SK-N-SH (cell line): ENCODE data around the gene GNG13. TPM values are rescaled to one million over a fixed set of nuclear protein-coding genes. Genes with fewer than 3 reads are reported as not detected.

Experiments
- CTCF ChIA-PET: fragments of 300-600, 350-600 bp; formaldehyde crosslinking; extraction: SDS; loops from one replicate; lab custom pipeline; 2021; lab: Yijun Ruan, JAX
- POLR2A ChIA-PET: fragments of 350-600 bp; sonication (Branson Sonifier 250); formaldehyde crosslinking; extraction: SDS; loops from one replicate; lab custom pipeline; 2020; ENCODE audit warnings: antibody characterized with exemption, inconsistent platforms; lab: Yijun Ruan, JAX
- DNase-seq: peaks from one replicate; pipeline ENCODE4 v3.0.0; 2012
- H2AFZ ChIP-seq: fragments of 200-600 bp; sonication (generic); 2 replicates; pipeline ENCODE4 v1.8.1; 2016; ENCODE audit warnings: antibody characterized with exemption, mild to moderate bottlenecking, low read depth
- H3F3A ChIP-seq: fragments of 200-600 bp; sonication (generic); replicated peaks from 2 replicates; pipeline ENCODE3; 2016; ENCODE audit warnings: antibody characterized with exemption, mild to moderate bottlenecking; ENCODE audit not compliant: insufficient read depth
- H3K27ac ChIP-seq, 2 experiments: fragments of 200-500 bp in 1 of 2; fragments of 200-600 bp in 1 of 2; sonication (Bioruptor generic) in 1 of 2; sonication (generic), shearing (Covaris generic) in 1 of 2; 2 replicates each; pipeline versions ENCODE4 v1.5.1 to v1.6.1; 2014 to 2016; ENCODE audit warnings: low read depth in 2 of 2, inconsistent platforms in 1 of 2, low read length in 1 of 2, mild to moderate bottlenecking in 1 of 2, mixed read lengths in 1 of 2
- H3K27me3 ChIP-seq: fragments of 200-600 bp; sonication (generic), shearing (Covaris generic); 2 replicates; pipeline ENCODE4 v1.6.1; 2016; ENCODE audit warnings: mixed run types; ENCODE audit not compliant: insufficient read depth
- H3K36me3 ChIP-seq, 2 experiments: fragments of 200-500 bp in 1 of 2; fragments of 200-600 bp in 1 of 2; sonication (Bioruptor generic) in 1 of 2; sonication (generic) in 1 of 2; replicated peaks in 1 of 2; 2 replicates each; pipeline versions ENCODE3 to v1.5.1; 2014 to 2016; ENCODE audit warnings: low read length in 1 of 2, mild to moderate bottlenecking in 1 of 2; ENCODE audit not compliant: insufficient read depth in 2 of 2, control insufficient read depth in 1 of 2
- H3K4me1 ChIP-seq, 2 experiments: fragments of 200-500 bp in 1 of 2; fragments of 200-600 bp in 1 of 2; sonication (Bioruptor generic) in 1 of 2; sonication (generic), shearing (Covaris generic) in 1 of 2; 2 replicates each; pipeline versions ENCODE4 v1.5.1 to v1.6.1; 2014 to 2016; ENCODE audit warnings: low read depth in 1 of 2, low read length in 1 of 2, mixed run types in 1 of 2; ENCODE audit not compliant: insufficient read depth in 2 of 2, control insufficient read depth in 1 of 2
- H3K4me2 ChIP-seq: fragments of 200-600 bp; sonication (generic), shearing (Covaris generic); 2 replicates; pipeline ENCODE4 v1.6.1; 2017; ENCODE audit warnings: mixed run types
- H3K4me3 ChIP-seq, 2 experiments: fragments of 200-500 bp in 1 of 2; fragments of 200-600 bp in 1 of 2; sonication (Bioruptor generic) in 1 of 2; sonication (generic), shearing (Covaris generic) in 1 of 2; 2 replicates each; pipeline versions ENCODE4 v1.5.1 to v1.8.1; 2014 to 2016; ENCODE audit warnings: low read depth in 2 of 2, inconsistent platforms in 1 of 2, low read length in 1 of 2, mild to moderate bottlenecking in 1 of 2, mixed read lengths in 1 of 2, moderate library complexity in 1 of 2
- H3K79me2 ChIP-seq: fragments of 200-600 bp; sonication (generic); 2 replicates; pipeline ENCODE4 v1.8.1; 2017; ENCODE audit warnings: mild to moderate bottlenecking; ENCODE audit not compliant: insufficient read depth
- H3K9ac ChIP-seq: fragments of 200-600 bp; sonication (generic); 2 replicates; pipeline ENCODE4 v1.6.1; 2017; ENCODE audit warnings: mixed run types
- H3K9me2 ChIP-seq: fragments of 200-600 bp; sonication (generic); 2 replicates; pipeline ENCODE4 v1.6.1; 2017; ENCODE audit warnings: mixed run types
- H3K9me3 ChIP-seq: fragments of 200-600 bp; sonication (generic); 2 replicates; pipeline ENCODE4 v1.6.1; 2017; ENCODE audit warnings: mixed run types, mild to moderate bottlenecking, moderate library complexity
- H4K20me1 ChIP-seq: fragments of 200-600 bp; sonication (generic); 2 replicates; pipeline ENCODE4 v1.6.1; 2017; ENCODE audit warnings: mild to moderate bottlenecking, mixed run types; ENCODE audit not compliant: insufficient read depth
- ELF1 ChIP-seq: IDR thresholded peaks from 2 replicates; pipeline ENCODE4 v1.4.0; 2012
- FOXJ3 ChIP-seq: sonication (generic); formaldehyde crosslinking; IDR thresholded peaks from 2 replicates; pipeline ENCODE4 v1.5.1; 2020; ENCODE audit warnings: mild to moderate bottlenecking, missing genetic modification reagents
- GABPA ChIP-seq: IDR thresholded peaks from 2 replicates; pipeline ENCODE4 v1.4.0; 2012; ENCODE audit warnings: low read depth, mild to moderate bottlenecking
- IRF3 ChIP-seq: fragments of 150-350 bp; IDR thresholded peaks from 2 replicates; pipeline ENCODE4 v1.6.1; 2016; ENCODE audit warnings: mild to moderate bottlenecking, low read depth, low read length
- MEF2A ChIP-seq: IDR thresholded peaks from 2 replicates; pipeline ENCODE4 v1.4.0; 2012; ENCODE audit warnings: low read depth, borderline replicate concordance
- MXI1 ChIP-seq: IDR thresholded peaks from 2 replicates; pipeline ENCODE4 v1.6.1; 2012; ENCODE audit warnings: mild to moderate bottlenecking, low read depth, low read length, improper control_type of control experiment
- NFIC ChIP-seq: IDR thresholded peaks from 2 replicates; pipeline ENCODE4 v1.4.0; 2012; ENCODE audit warnings: borderline replicate concordance
- PBX3 ChIP-seq: IDR thresholded peaks from 2 replicates; pipeline ENCODE4; 2012
- REST ChIP-seq: IDR thresholded peaks from 2 replicates; pipeline ENCODE4 v1.6.1; 2012; ENCODE audit warnings: mild to moderate bottlenecking, low read depth, low read length, moderate library complexity
- RFX5 ChIP-seq: IDR thresholded peaks from 2 replicates; pipeline ENCODE4 v1.6.1; 2012; ENCODE audit warnings: mild to moderate bottlenecking, improper control_type of control experiment, low read length
- TAF1 ChIP-seq: IDR thresholded peaks from 2 replicates; pipeline ENCODE4 v1.6.1; 2012; ENCODE audit warnings: low read depth, mild to moderate bottlenecking, low read length, moderate library complexity, borderline replicate concordance
- WGBS: methylation state at CpG from one replicate; pipeline ENCODE4 v1.1.6; 2017; ENCODE audit warnings: low lambda C conversion rate; 5-methylcytosine and 5-hydroxymethylcytosine counted together
- polyA plus RNA-seq, 3 experiments: library from polyadenylated mRNA; depleted of rRNA; stranded (reverse); fragments of >200 nt; gene quantifications; 2 replicates each; pipeline ENCODE4 v1.2.3, GENCODE V29; 2012
- TF ChIP-seq, protein P1 (sequence below): IDR thresholded peaks from 2 replicates; pipeline ENCODE4 v1.4.0; 2012; ENCODE audit warnings: low read depth, borderline replicate concordance
- TF ChIP-seq, protein P2 (sequence below): IDR thresholded peaks from 2 replicates; pipeline ENCODE4 v1.4.0; 2012; ENCODE audit warnings: low read depth

GNG13 gene
- polyA plus RNA-seq, 1 of the 3 experiments (the other 2 are of a cell fraction) = not detected

- no peak overlapping the region for H3K4me3 ChIP-seq
- H3F3A ChIP-seq = no peaks in the 10 kb centered on the region
- peaks cover 0 to 6% of the 10 kb centered on the region in 2 experiments; a peak in 1 of 4 replicates for H3K4me1 ChIP-seq
- peaks cover 24% of the 10 kb centered on the region; the same call in 1 of the 2 replicates for H3K27me3 ChIP-seq
- no peak for DNase-seq
- H3K9me3 ChIP-seq = no peaks in the 10 kb centered on the region
- H3K36me3 ChIP-seq = no peaks in the 10 kb centered on the region
- no peak overlapping the region for H3K27ac ChIP-seq
- no peaks in the 10 kb centered on the region for H3K79me2 ChIP-seq
- no peak for TF ChIP-seq ELF1
- TF ChIP-seq MXI1 = no peak
- TF ChIP-seq, protein P1, sequence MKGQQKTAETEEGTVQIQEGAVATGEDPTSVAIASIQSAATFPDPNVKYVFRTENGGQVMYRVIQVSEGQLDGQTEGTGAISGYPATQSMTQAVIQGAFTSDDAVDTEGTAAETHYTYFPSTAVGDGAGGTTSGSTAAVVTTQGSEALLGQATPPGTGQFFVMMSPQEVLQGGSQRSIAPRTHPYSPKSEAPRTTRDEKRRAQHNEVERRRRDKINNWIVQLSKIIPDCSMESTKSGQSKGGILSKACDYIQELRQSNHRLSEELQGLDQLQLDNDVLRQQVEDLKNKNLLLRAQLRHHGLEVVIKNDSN = no peak
- TF ChIP-seq FOXJ3 (CRISPR knock-in tag) = no peak
- no peak for TF ChIP-seq PBX3
- TF ChIP-seq NFIC = no peak
- no peak for TF ChIP-seq MEF2A
- TF ChIP-seq TAF1 = no peak
- TF ChIP-seq IRF3 = no peak
- TF ChIP-seq, protein P2, sequence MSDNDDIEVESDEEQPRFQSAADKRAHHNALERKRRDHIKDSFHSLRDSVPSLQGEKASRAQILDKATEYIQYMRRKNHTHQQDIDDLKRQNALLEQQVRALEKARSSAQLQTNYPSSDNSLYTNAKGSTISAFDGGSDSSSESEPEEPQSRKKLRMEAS = no peak
- TF ChIP-seq GABPA = no peak
- no peak for TF ChIP-seq REST
- no peak for TF ChIP-seq RFX5
- 89% methylated on average over 14 of the region's 19 CpGs for WGBS
- H4K20me1 ChIP-seq = no peaks in the 10 kb centered on the region
- H3K9ac ChIP-seq = no peak overlapping the region
- POLR2A ChIA-PET = interaction anchor here (1.1 kb wide), 1 partner anchor 10 kb away, joined by 3 read pairs; the partner anchor contains the start of gene CHTF18
- H3K9me2 ChIP-seq = no peaks in the 10 kb centered on the region
- H3K4me2 ChIP-seq = no peak overlapping the region
- no peak overlapping the region for H2AFZ ChIP-seq
- CTCF ChIA-PET = interaction anchor here (0.9 kb wide), 1 partner anchor 256 kb away, joined by 4 read pairs; no protein-coding TSS in a partner anchor
Observed at GRCh38 chr16:798666-799065, 1.9 kb downstream of the GNG13 start.
